Prostate gland (tissue), 2 donors: ENCODE measurements around the gene IPO13.

ENCODE experiments used
- CTCF ChIP-seq, 4 experiments: fragments of 200-600 bp in 2 of 4; fragments of 450-650 bp in 2 of 4; sonication (generic) in 2 of 4; IDR thresholded peaks; 1 replicate in 3 of 4; 2 replicates in 1 of 4; pipeline ENCODE4 v1.5.1; 2016 to 2019; ENCODE audit warnings: antibody characterized with exemption in 4 of 4, mild to moderate bottlenecking in 2 of 4, moderate library complexity in 2 of 4
- POLR2A ChIP-seq: fragments of 450-650 bp; IDR thresholded peaks from one replicate; pipeline ENCODE4 v1.6.1; 2016; ENCODE audit warnings: antibody characterized with exemption, mild to moderate bottlenecking

DNA sequence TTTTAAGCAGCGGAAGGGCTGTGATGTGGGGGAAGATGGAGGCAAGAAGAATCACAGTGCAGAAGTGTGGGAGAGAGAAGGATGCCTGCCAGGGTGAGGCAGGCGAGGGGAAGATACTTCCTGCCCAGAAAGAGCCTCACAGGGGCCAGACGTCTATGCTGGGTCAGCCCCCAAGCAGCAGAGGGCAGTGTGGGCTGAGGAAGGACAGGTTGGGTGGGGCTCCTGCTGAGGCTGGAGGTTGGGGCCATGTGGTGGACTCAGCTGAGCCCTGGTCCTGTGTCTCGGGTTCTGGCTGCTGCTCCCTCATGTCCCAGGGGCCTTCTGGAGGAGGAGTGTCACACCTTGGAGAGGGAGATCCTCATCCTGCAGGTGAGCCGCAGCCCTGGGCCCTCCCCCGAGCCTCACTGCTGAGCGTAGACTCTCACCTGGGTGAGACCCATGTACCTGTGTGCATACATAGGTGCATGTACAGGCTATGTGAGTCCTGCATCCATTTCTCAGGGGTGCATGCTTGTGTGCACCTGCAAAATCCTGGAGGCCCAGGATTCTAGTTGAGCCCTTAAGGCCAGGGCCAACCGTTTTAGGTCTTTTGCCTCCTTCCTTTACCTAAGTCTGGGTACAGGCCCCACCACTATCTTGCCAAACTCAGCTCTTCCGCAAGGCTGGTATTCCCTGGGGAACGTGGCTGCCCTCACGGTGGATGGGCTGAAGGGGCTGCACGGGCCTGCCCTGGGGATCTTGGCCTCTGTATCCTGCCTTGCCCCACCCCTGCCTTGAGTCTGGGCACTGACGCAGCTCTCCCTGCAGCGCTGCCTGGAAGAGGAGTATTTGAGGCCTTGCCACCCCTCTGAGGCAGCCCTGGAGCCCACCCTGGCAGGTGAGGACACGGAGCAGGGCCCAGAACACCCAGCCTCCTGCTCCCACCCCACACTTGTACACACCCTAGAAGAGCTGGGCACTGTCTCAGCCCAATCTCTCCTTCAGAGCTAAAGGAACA, 48.3 kb downstream of the IPO13 start:
- TF ChIP-seq POLR2A = no peak
- no peak for TF ChIP-seq CTCF (IDR thresholded peaks at IDR 0.05)
